ENCODE data around the gene TM2D3.

TM2D3 gene, protein sequence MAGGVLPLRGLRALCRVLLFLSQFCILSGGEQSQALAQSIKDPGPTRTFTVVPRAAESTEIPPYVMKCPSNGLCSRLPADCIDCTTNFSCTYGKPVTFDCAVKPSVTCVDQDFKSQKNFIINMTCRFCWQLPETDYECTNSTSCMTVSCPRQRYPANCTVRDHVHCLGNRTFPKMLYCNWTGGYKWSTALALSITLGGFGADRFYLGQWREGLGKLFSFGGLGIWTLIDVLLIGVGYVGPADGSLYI

DNA sequence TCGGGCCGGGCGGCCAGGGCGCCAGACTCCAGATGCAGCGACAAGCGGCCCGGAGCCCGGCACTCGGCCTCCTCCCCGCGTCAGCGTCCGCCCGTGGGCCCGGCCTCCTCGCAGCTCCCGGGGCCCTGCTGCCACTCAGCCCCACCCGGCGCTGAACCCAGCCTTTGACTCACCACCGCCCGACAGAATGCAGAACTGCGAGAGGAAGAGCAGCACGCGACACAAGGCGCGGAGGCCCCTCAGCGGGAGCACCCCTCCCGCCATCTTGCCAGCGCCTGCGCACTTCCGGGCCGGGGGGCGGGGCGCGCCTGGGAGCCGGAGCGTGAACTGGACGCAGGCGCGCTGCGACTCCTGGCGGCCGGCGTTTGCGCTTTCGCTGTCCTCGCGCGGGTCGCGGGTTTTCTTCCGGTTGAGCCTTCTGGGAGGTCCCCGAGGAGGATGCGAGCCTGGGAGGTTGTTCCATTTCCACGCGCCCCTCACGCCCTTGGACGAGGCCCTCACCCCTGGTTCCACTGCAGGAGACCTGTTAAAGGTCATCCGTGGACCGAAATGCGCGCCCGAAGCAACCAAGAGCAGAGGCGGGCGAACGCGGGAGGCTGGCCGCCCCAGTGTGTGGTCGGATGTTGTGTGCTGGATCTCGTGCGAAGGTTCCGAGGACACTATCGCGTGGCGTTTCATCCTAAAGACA is at the start of gene TM2D3:
TM2D3 (minus strand) TSS at position 284 of the 688 bp plus-strand sequence; CDS start at position 264, 20 bp downstream.
- DNase-seq, result peak; percentile 94 to 96

DNA sequence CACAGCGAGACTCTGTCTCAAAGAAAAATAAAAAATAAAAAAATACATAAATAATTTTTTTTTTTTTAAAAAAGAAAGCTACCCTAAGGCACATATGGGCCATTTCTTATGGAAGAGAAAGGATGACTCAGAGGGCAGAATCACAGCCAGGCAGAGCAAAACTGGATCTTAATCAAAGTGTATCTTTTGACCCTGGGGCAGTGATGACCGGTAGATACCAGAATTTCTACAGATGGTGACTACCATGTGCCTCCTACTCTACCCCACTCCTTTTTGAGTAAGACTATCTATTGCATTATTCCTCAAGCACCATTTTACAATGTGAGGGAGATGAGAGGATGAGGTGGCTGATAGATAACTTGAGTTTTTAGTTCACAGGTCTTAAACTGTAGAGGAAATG is 46.1 kb upstream of the TM2D3 start:
- DNase-seq, result no peak

DNA sequence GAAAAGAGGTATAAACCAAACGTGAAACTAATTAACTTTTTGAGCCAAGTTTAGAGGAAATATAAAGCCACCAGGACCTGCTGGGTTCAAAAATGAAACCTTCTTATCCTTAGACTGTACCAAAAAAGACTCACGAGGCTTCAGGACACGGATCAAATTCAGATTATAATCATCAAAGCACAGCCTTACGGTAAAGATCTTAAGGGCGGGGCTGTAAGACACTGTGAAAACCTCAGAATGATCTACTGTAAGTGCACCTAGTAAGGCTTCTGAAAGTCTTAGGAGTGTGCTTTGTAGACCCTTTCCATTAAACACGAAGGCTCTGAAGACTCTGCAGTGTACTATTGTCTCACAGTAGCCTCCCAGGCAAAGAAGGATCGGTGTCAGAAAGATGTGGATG is 45.3 kb upstream of the TM2D3 start:
- no peak for DNase-seq

DNA sequence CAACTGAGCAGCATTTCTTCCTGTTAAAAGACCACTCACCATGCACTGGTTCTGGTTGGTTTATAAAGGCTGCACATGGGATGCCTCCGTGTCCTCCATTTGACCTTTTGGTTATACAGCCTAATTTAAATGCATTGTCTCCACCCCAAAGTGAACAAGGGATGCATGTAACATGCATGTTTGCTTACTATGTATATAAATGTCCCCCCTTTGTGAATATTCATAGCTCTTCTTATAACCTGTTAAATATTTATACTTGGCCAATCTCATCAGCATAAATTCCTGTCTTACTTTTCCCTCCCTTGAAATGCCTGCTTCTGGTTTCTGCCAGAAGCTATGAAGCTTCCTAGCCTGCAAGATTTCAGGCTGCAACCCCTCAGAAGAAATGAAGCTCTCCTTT is 44.6 kb upstream of the TM2D3 start:
- DNase-seq, result no peak

DNA sequence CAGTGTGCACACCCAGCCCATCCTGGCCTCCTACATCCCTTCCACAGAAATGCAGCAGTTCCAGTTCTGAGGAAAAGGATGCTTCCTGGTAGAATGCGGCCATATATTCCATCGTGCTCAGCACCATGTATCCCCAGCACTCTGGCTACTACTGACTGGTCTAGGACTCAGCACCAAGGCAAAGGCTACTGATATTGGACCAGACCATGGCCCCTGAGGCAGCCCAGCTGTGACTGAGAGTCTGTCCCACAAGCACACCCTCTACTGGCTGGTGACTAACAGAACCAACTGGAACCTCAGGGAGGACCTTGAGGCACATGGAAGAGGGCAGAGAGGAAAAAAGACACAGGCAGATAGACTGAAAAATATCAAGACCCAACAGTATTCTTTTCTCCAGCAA is 42.1 kb upstream of the TM2D3 start:
- DNase-seq, result no peak

DNA sequence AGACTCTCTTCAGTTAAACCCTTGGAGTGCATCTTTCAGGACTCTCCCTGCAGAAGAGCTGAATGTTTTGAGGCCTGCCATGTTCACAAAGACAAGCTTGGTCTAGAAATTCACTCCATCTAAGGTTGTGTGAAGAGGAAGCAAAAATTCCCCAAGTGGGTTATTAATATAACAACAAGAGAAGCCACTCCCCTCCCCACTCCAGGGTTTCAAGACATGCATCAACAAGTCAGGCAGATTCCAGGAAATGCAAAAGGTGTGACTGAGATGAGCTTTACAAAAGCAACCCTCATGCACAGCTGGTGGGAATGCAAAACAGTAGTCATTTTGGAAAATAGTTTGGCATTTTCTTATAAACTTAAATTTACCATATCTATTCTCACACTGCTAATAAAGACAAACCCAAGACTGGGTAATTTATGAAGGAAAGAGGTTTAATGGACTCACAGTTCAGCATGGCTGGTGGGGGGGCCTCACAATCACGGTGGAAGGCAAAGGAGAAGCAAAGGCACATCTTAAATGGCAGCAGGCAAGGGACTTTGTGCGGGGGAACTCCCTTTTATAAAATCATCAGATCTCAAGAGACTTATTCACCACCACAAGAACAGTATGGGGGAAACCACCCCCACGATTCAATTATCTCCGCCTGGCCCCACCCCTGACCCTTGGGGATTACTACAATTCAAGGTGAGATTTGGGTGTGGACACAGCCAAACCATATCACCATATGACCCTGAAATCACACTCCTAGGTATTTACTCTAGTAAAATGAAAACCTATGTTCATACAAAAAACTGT is 40.8 kb upstream of the TM2D3 start:
- DNase-seq, result no peak

DNA sequence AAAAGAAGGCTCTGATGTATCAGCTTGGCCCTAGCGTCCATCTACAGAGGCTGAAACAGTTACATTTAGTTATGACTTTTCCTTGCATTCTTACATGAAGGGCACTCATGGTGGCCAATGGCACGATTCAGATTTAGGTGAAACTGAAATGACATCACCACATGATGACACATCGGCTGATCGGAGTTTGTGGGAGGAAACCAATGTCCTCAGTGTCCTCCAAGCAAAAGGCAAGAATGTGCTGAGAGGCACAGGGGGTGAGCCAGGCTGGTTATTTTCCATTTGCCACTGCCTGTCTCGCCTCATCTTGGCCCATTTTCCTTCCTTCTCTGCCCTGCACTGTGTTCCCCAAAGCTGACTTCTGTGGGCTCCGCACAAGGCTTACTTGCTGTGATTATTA is 37.7 kb upstream of the TM2D3 start:
- peak; percentile 39 to 56 for DNase-seq

DNA sequence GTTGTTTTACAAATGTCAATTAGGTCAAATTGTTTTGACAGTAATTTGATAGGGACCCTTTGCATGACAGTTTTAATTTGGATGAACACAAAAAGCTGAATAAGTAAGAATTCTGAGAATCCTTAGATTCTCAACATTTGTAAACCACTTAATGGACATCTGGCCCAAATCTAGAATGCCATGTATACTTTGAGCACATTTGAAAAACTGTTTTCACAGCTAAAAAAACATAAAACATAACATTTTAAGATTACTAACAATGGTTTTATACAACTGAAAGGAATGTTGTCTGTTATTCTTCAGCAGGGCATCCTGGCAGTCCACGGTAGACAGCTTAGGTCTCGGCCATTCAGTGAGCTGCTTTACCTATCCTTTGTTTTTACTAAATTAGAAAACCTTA is 34.5 kb upstream of the TM2D3 start:
- DNase-seq, result no peak

DNA sequence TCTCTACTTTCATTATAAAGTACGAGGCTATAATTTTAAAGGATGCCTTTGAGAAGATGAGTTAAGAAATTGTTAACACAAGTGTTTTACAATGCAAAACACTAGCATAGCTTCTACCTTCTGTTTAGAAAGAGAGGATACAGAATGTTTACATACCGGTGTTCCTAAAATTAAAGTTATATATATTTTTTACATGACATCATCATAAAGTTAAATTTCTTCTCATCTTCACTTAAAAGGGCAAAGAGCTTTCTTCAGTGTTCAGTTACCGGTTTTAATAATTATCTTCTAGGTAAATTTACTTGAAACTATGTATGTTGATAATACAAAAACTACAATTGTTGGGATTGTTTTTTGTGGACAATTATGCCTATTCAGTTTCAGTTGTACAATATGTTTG is 32.7 kb upstream of the TM2D3 start:
- no peak for DNase-seq

DNA sequence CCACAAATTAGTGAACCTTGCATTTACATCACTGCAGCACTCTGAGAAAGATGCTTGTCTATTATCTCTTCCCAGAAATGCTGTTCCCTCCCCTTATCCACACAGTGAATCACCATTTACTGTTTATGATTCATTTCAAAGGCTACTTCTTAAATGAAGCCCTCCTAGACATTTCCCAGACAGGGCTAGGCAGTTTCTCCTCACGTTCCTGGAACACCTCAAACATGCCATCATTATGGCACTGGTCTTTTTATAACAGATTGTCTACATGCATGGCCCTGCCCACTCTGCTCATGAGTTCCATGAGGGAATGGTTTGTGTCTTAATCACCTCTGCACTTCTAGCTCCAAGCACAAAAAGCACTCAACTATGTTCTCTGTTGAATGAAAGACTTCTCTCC is 32.2 kb upstream of the TM2D3 start:
- no peak for DNase-seq

DNA sequence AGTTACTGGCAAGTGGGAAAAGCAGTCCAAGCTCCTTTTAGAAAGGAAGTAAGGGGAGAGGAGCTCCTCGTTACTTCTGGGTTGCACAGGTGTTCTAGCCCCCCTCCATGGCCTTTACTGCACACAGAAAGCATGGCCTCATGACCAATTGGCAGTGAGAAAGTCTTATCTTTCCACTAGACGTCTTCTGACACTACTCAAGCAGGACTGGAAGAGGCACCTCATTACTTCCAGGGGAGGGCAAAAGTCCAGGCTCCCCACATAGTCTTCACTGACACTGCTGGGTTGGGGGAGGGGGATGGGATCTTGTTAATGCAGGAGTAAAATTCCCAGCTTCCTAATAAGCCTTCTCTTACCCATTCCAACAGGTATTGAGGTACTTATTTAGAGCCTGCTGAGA is 27.6 kb upstream of the TM2D3 start:
- DNase-seq, result no peak

DNA sequence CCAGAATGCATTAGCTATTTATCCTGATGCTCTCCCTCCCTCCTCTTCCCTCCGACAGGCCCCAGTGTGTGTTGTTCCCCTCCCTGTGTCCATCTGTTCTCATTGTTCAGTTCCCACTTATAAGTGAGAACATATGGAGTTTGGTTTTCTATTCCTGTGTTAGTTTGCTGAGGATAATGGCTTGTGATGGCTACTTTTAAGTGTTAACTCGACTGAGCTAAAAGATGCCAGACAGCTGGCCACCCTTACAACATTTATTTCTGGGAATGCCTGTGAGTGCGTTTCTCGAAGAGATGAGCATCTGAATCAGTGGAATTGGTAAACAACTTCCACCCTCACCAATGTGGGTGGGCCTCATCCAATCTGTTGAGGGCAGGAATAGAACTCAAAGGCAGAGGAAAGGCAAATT is 24.7 kb upstream of the TM2D3 start:
- no peak for DNase-seq

DNA sequence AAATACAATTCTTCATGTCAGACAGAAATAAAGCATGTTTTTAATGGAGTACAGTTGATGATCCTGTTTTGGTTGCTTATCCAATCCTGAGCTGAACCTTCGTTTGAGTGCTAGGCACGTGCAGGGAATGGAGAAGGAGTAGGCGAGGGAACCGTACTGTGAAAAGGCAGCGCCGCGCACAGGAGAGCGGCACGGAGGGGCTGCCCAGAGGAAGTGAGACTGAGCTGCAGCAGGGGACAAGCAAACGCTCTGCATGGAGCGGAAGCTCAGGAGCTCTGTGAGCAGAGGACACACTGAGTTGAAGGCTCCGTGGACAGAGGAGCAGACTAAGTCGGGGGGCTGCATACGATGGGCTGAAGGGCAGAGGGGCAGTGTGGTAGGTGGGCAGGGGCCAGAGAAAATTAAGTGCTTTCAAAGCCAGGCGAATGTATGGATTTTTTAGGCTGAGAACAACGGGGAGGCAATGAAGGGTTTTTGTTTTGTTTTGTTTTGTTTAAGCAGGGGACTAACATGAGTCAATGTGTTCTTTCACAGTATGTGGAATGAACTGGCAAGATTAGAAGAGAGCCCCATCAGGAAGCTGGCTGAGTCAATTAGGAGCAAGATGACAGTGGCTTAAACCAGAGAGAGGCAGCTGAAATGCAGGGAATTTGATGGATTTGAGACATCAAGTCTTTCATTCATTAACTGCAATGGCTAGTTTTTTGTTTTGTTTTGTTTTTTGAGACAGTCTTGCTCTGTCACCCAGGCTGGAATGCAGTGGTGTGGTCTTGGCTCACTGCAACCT is 23.8 kb upstream of the TM2D3 start:
- DNase-seq, result no peak

DNA sequence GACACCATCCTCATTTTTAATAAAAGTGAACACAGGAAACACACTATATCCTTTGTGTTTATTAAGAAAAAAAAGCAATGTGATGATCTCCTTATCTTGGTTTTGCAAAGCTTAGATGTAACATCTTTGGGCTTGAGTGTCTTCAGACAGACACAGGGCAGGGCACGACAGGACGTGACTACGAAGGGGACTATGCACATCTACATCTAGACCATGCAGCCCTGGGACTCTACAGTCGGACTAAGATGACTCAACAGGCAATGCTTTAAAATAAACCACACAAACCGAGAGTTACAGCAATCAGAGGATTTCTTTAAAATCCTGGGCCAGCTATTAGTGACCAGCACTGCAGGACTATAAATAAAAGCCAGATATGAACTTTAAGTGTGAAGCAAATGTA is 22.8 kb upstream of the TM2D3 start:
- DNase-seq, result no peak

DNA sequence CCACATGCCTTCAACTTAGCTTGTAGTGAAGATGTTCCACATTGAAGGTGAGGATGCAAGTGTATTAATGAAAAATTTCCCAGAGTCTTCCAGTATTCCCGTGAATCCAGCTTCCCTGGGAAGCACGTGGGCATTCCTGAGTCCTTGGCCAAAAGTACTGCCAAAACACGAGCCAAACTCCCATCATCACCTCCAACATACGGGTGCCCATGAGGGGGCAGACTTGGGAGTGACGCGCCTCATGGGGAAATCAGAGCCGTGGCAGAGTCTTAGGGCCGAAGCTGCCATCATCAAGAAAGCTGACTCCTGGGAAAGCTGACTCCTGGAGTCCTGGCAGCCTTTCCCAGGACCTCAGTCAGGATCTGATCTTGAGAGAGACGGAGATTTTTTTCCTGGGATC is 20.1 kb upstream of the TM2D3 start:
- DNase-seq, result no peak

DNA sequence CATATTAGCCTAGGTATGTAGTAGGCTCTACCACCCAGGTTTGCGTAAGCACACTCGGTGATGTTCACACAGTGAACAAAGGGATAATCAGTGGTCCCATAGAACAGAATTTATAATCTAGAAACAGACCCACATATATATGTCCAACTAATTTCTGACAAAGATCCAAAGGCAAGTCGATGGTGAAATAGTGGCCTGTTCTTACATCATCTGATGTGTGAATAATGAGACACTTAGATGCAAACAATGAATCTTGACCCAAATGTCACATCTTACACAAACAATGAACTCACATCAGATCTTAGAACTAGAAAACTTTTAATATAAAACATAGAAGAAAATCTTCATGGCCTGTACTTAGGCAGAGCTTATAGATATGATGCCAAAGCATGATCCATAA is 17.6 kb upstream of the TM2D3 start:
- DNase-seq, result no peak

DNA sequence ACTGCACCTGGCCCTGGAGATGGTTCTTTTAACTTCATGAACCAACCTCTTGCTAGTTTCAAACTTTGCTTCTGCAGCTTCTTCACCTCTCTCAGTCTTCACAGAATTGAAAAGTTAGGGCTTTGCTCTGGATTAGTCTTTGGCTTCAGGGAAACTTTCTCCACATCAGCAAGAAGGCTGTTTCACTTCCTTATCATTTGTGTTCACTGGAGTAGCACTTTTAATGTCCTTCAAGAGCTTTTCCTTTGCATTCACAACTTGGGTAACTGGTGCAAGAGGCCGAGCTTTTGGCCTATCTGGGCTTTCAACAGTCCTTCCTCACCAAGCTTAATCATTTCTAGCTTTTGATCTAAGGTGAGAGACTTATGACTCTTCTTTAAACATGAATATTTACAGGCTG is 15.7 kb upstream of the TM2D3 start:
- DNase-seq, result no peak

DNA sequence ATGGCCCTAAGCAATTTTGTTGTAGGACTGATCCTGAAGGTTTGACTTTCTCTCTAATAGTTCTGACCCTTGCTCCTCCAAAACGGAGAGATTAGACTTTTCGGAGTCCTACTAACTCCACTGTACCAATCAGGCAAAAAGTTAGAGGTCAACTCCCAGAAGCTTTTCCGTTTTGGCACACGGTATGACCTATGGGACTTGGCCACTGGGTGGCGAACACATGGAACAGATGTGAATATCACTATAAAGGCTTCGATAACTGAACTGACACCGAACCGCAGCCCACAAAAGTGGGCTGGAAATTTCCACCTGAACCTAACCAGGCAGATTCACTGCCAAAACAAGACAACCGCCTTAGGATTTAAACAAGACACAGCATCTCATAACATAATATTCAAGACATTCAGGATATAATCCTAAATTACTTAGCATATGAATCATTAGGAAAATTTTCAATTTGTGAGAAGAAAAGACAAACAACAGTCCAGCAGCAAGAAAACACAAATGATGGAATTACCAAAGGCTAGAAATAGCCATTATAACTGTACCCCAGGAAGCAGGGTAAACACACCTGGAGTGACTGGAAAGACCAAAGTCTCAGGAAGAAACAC is 12.2 kb upstream of the TM2D3 start:
- no peak for DNase-seq

DNA sequence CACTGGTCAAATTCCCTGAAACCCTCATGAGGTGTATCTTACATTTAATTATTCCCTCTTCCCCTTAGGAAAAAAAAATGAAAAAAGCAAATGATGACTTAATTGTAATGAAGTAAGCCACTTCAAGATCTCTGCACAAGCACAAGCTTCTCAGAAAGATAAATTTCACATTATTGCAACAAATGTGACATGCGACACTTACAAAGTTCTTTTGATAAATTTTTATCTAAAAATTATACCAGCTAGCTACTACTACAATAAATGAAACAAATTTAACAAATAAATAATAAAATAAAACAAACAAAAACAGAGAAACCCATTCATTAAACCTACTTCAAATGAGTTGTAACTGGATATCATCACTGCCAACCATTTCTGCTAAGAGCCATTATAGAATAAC is 10.0 kb upstream of the TM2D3 start:
- no peak for DNase-seq

DNA sequence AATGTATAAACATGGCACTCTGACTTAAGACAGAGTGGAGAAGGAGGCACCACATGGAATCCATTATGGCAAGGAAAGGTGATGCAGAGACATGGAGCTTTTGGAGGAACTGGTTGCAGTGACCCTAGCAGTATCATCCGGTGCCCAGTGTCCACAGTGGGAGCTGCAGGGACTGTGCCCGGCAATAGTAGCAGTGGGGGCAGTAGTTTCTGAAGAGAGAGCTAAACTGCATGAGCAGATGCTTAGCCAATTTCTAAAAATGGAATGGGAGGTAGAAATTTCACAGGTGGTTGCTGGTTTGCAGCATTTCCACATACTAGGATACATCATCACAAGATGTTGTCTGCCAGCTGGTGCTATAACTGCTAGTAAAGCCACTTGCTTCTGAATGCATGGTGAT is 7.8 kb upstream of the TM2D3 start:
- DNase-seq, result no peak

DNA sequence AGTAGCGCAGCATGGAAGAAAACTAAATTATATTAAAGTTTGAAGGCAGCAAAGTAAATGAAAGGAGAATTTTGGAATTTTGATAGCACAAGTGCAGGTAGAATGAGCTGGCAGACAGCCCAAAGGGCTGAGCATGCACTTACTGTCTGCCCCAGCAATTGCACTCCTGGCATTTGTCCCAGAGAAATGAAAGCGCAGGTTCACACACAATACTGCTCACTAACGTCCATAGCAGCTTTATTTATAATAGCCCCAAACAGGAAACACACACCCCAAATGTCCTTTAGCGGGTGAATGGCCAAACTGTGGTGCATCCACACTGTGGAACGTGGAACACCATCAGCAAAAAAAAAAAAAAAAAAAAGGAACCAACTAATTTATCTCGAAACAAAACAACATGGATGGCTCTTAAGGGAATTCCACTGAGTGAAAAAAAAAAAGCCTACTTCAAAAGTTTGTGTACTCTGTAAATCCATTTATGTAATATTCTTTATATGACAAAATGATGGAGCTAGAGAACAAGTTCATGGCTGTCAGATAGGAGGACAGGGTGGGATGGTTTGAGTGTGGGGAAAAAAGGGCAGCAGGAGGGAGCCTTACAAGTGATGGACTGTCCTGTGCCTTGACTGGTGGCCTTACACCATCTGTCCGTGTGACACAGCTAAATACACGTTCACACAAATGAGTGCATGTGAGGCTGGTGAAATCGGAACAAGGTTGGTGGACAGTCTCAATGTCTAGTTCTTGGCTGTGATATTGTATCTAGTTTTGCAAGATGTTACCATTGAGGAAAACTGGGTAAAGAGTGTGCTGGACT is 6.0 kb upstream of the TM2D3 start:
- DNase-seq, result no peak

DNA sequence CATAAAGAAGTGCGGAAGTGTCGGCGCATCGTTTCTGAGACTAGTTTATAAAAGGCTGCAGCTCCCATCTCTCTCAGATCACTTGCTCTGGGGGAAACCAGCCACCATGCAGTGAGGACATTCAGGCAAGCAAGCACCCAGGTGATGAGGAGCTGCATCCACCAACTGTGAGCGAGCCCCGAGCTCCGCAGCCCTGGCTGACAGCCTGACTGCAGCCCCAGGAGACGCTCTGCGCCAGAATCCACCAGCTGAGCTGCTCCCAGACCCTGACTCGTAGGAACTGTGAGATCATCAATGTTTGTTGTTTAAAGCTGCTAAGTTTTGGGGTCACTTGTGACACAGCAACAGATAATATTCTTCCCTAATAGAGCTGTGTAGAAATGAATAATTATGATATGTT is 5.0 kb upstream of the TM2D3 start:
- DNase-seq, result no peak

All from activated T-cell treated with anti-CD3 and anti-CD28 coated beads, Interleukin-2, amount 50 U/mL, for 48 hours (primary cell).